HL-60/S4 treated with phorbol 12-myristate 13-acetate at 8.2 ng/mL for 4 days and 3 days (cell line): ENCODE data around the gene PON2.

ENCODE experiments used
- in situ Hi-C: fragments of 300-500 bp; cut with MboI; formaldehyde crosslinking; loops from 2 replicates; pipeline ENCODE4 v1.15.0; 2022; ENCODE audit warnings: low sequenced_read_pairs

PON2 gene

GRCh38 chr7:95446618-95447017 is 11.8 kb upstream of the PON2 start:
- in situ Hi-C loops = no loop called here

GRCh38 chr7:95444796-95445195 is 10.0 kb upstream of the PON2 start:
- in situ Hi-C loops = no loop called here

- in situ Hi-C loops = no loop called here
Observed at GRCh38 chr7:95441042-95441823, 6.4 kb upstream of the PON2 start.

- in situ Hi-C loops = no loop called here
Observed at GRCh38 chr7:95440394-95441038, 5.7 kb upstream of the PON2 start.

GRCh38 chr7:95436407-95436806 is 1.6 kb upstream of the PON2 start:
- in situ Hi-C loops = no loop called here

GRCh38 chr7:95435422-95435780 is 573 bp upstream of the PON2 start:
- in situ Hi-C loops = no loop called here

GRCh38 chr7:95433952-95434556 is 774 bp downstream of the PON2 start:
- in situ Hi-C loops = no loop called here

- in situ Hi-C loops = no loop called here
Observed at GRCh38 chr7:95433129-95433528, 1.7 kb downstream of the PON2 start.

- in situ Hi-C loops = no loop called here
Observed at GRCh38 chr7:95432606-95433005, 2.2 kb downstream of the PON2 start.

- in situ Hi-C loops = no loop called here
Observed at GRCh38 chr7:95430864-95431263, 4.0 kb downstream of the PON2 start.

GRCh38 chr7:95429241-95429990 is 5.4 kb downstream of the PON2 start:
- in situ Hi-C loops = no loop called here

GRCh38 chr7:95427914-95428516 is 6.8 kb downstream of the PON2 start:
- in situ Hi-C loops = no loop called here

- in situ Hi-C loops = no loop called here
Observed at GRCh38 chr7:95427166-95427565, 7.7 kb downstream of the PON2 start.

GRCh38 chr7:95425694-95426093 is 9.1 kb downstream of the PON2 start:
- in situ Hi-C loops = no loop called here

GRCh38 chr7:95424716-95425115 is 10.1 kb downstream of the PON2 start:
- in situ Hi-C loops = no loop called here

- in situ Hi-C loops = no loop called here
Observed at GRCh38 chr7:95421847-95422444, 12.9 kb downstream of the PON2 start.

- in situ Hi-C loops = no loop called here
Observed at GRCh38 chr7:95421000-95421846, 13.6 kb downstream of the PON2 start.

- in situ Hi-C loops = no loop called here
Observed at GRCh38 chr7:95412075-95412474, 22.8 kb downstream of the PON2 start.

GRCh38 chr7:95411666-95412065 is 23.2 kb downstream of the PON2 start:
- in situ Hi-C loops = no loop called here

- in situ Hi-C loops = no loop called here
Observed at GRCh38 chr7:95411036-95411435, 23.8 kb downstream of the PON2 start.
